Kidney (tissue), 14 donors: Measurements from ENCODE around the gene KLHL3. TPM values are rescaled to one million over a fixed set of nuclear protein-coding genes. Genes with fewer than 3 reads are reported as not detected.

Experiments
- DNase-seq, 5 donors: peaks; one replicate each; pipeline ENCODE4 v3.0.0-alpha.2; 2013 to 2020
- FAIRE-seq: peaks from 2 replicates; lab custom pipeline; 2012; peaks lifted over from hg19 to GRCh38; lab: Jason Lieb, UNC
- H3K27ac ChIP-seq, 2 donors: one replicate each; pipeline ENCODE4 v1.7.0; 2013; ENCODE audit warnings: low read depth in 2 of 2, low read length in 2 of 2, inconsistent platforms in 1 of 2
- H3K27me3 ChIP-seq: one replicate; pipeline ENCODE4 v1.7.1; 2013; ENCODE audit warnings: low read length, inconsistent platforms; ENCODE audit not compliant: control insufficient read depth, insufficient read depth
- H3K36me3 ChIP-seq, 3 donors: one replicate each; pipeline versions ENCODE4 v1.7.0 to v1.7.1; 2013; ENCODE audit warnings: low read length in 3 of 3, control low read depth in 1 of 3, inconsistent platforms in 1 of 3; ENCODE audit not compliant: insufficient read depth in 3 of 3, control insufficient read depth in 2 of 3
- H3K4me1 ChIP-seq, 3 donors: one replicate each; pipeline versions ENCODE4 v1.7.0 to v1.7.1; 2013; ENCODE audit warnings: low read length in 3 of 3, inconsistent platforms in 1 of 3, low read depth in 1 of 3; ENCODE audit not compliant: control insufficient read depth in 2 of 3, insufficient read depth in 2 of 3
- H3K4me3 ChIP-seq, 3 donors: one replicate each; pipeline versions ENCODE4 v1.7.0 to v1.8.1; 2013; ENCODE audit warnings: low read length in 3 of 3, control low read depth in 1 of 3, inconsistent platforms in 1 of 3
- H3K9ac ChIP-seq, 3 donors: one replicate each; pipeline versions ENCODE4 v1.7.0 to v1.7.1; 2013; ENCODE audit warnings: low read length in 3 of 3, control low read depth in 1 of 3, inconsistent platforms in 1 of 3
- H3K9me3 ChIP-seq, 3 donors: one replicate each; pipeline versions ENCODE4 v1.7.0 to v1.7.1; 2013; ENCODE audit warnings: low read length in 3 of 3, control low read depth in 1 of 3, inconsistent platforms in 1 of 3; ENCODE audit not compliant: control insufficient read depth in 2 of 3, insufficient read depth in 1 of 3
- CTCF ChIP-seq: IDR thresholded peaks from 3 replicates; pipeline ENCODE4 v1.5.1; 2012; ENCODE audit warnings: mild to moderate bottlenecking, moderate library complexity, borderline replicate concordance; ENCODE audit not compliant: insufficient read depth; ENCODE audit errors: extremely low read depth
- intact Hi-C: fragments of 100-400 bp; cut with DNase I; formaldehyde crosslinking; loops from one replicate; pipeline ENCODE4 v1.11.1; 2022
- polyA plus RNA-seq: library from polyadenylated mRNA; stranded (reverse); fragments of 350-450 nt; fragmentation: Illumina TruSeq; extraction: RNeasy Lipid Tissue Mini Kit (QIAGEN cat#74804); gene quantifications from one replicate; pipeline ENCODE4 v1.2.3, GENCODE V29; 2014; ENCODE audit warnings: low read depth, low replicate concordance; ENCODE audit not compliant: insufficient read depth
- total RNA-seq: library from RNA; stranded (reverse); fragmentation: NEBNext Ultra II Directional; extraction: Animal tissue kit (Norgen Biotek cat#: 25700); gene quantifications from one replicate; pipeline ENCODE4 v1.2.1, GENCODE V29; 2021
- donor health status: control.
- donor health status: control.
- donor health status: control.
- donor health status: control.
- donor health status: control.
- donor health status: DM: yes; HTN: yes; CAD: no.
- donor health status: Normal renal cell carcinoma (clear cell type).

The KLHL3 gene
- total and polyA plus RNA-seq, 2 donors from 2014 or later: 8.6 to 15.0 TPM

GRCh38 chr5:137642091-137642490 is 93.8 kb downstream of the KLHL3 start:
- Histone ChIP-seq H3K4me3 (no peak overlapping the region), H3K27me3 (no peaks in the 10 kb centered on the region), H3K9ac (no peak overlapping the region), H3K36me3 (peaks cover 0 to 2% (median 0%) of the 10 kb centered on the region in 3 donors), H3K9me3 (peaks cover 0 to 5% (median 0%) of the 10 kb centered on the region in 3 donors), H3K4me1 (no peaks in the 10 kb centered on the region), H3K27ac (no peak overlapping the region)
- no peak for TF ChIP-seq CTCF
- FAIRE-seq (no peak), DNase-seq (no peak)
- intact Hi-C loops: no loop called here

GRCh38 chr5:137641148-137641547 is 94.7 kb downstream of the KLHL3 start:
- intact Hi-C loops: no loop called here
- TF ChIP-seq CTCF: no peak

GRCh38 chr5:137639645-137640044 is 96.2 kb downstream of the KLHL3 start:
- FAIRE-seq (no peak), DNase-seq (no peak)
- Histone ChIP-seq H3K27me3 (no peaks in the 10 kb centered on the region), H3K36me3 (peaks cover 0 to 2% (median 0%) of the 10 kb centered on the region in 3 donors), H3K9me3 (no peaks in the 10 kb centered on the region), H3K9ac (no peak overlapping the region), H3K27ac (no peak overlapping the region), H3K4me3 (no peak overlapping the region), H3K4me1 (no peaks in the 10 kb centered on the region)
- no peak for TF ChIP-seq CTCF
- intact Hi-C loops: no loop called here

More at GRCh38 chr5:137641148-137641547, 94.7 kb downstream of the KLHL3 start:
- H3K4me1 ChIP-seq: no peaks in the 10 kb centered on the region
- peaks cover 0 to 2% (median 0%) of the 10 kb centered on the region in 3 donors for H3K36me3 ChIP-seq
- H3K27me3 ChIP-seq: no peaks in the 10 kb centered on the region
- H3K9ac ChIP-seq: no peak overlapping the region
- no peak overlapping the region for H3K4me3 ChIP-seq
- H3K27ac ChIP-seq: no peak overlapping the region
- DNase-seq (no peak), FAIRE-seq (no peak)
- H3K9me3 ChIP-seq: peaks cover 0 to 5% (median 0%) of the 10 kb centered on the region in 3 donors

- intact Hi-C loops: no loop called here
Observed at GRCh38 chr5:137638841-137639240, 97.0 kb downstream of the KLHL3 start.

More at GRCh38 chr5:137638841-137639240, 97.0 kb downstream of the KLHL3 start:
- no peak for FAIRE-seq
- H3K36me3 ChIP-seq: peaks cover 0 to 2% (median 0%) of the 10 kb centered on the region in 3 donors
- no peaks in the 10 kb centered on the region for H3K4me1 ChIP-seq
- no peak overlapping the region for H3K4me3 ChIP-seq
- no peaks in the 10 kb centered on the region for H3K9me3 ChIP-seq
- TF ChIP-seq CTCF: no peak
- H3K27ac ChIP-seq: no peak overlapping the region
- no peaks in the 10 kb centered on the region for H3K27me3 ChIP-seq
- DNase-seq: no peak
- no peak overlapping the region for H3K9ac ChIP-seq
